K562 (cell line): ENCODE results near the gene CTBS. TPM values are rescaled to one million over a fixed set of nuclear protein-coding genes. Genes with fewer than 3 reads are reported as not detected.

Experiments
- ATF2 ChIP-seq: sonication (generic); formaldehyde crosslinking; IDR thresholded peaks from 2 replicates; pipeline ENCODE4 v1.8.1; 2022; ENCODE audit warnings: missing genetic modification reagents
- EP300 ChIP-seq: IDR thresholded peaks from 2 replicates; pipeline ENCODE4 v1.6.1; 2012; ENCODE audit warnings: low read length, improper control_type of control experiment
- HDAC3 ChIP-seq: fragments of 450-650 bp; IDR thresholded peaks from 2 replicates; pipeline ENCODE4 v1.6.1; 2018; ENCODE audit warnings: borderline replicate concordance, mild to moderate bottlenecking, moderate library complexity; ENCODE audit not compliant: partially characterized antibody
- HNRNPUL1 ChIP-seq: fragments of 200-400 bp; formaldehyde crosslinking; IDR thresholded peaks from 2 replicates; pipeline ENCODE4 v1.6.1; 2017; ENCODE audit warnings: low read length
- MTA2 ChIP-seq: fragments of 450-650 bp; IDR thresholded peaks from 2 replicates; pipeline ENCODE4 v1.6.1; 2016; ENCODE audit warnings: low read depth
- MTA3 ChIP-seq: fragments of 450-650 bp; formaldehyde crosslinking; IDR thresholded peaks from 2 replicates; pipeline ENCODE4 v1.6.1; 2017; ENCODE audit warnings: mild to moderate bottlenecking, borderline replicate concordance
- NFATC3 ChIP-seq: fragments of 450-650 bp; IDR thresholded peaks from 2 replicates; pipeline ENCODE4 v1.6.1; 2017; ENCODE audit warnings: mild to moderate bottlenecking
- NKRF ChIP-seq: fragments of 450-650 bp; IDR thresholded peaks from 2 replicates; pipeline ENCODE4 v1.6.1; 2016; ENCODE audit warnings: borderline replicate concordance
- NONO ChIP-seq, 2 experiments: fragments of 200-400 bp in 1 of 2; fragments of 450-650 bp in 1 of 2; formaldehyde crosslinking in 1 of 2; IDR thresholded peaks; 2 replicates each; pipeline ENCODE4 v1.6.1; 2017; ENCODE audit warnings: low read depth in 2 of 2, mild to moderate bottlenecking in 2 of 2, moderate library complexity in 2 of 2, low read length in 1 of 2
- SMC3 ChIP-seq: conservative IDR thresholded peaks from 2 replicates; pipeline ENCODE4 v1.6.1; 2011; ENCODE audit warnings: low read depth, low read length, improper control_type of control experiment; ENCODE audit not compliant: insufficient read depth
- THAP12 ChIP-seq: fragments of 250-450 bp; sonication (Bioruptor Pico); IDR thresholded peaks from 2 replicates; pipeline ENCODE4 v1.9.0; 2021; ENCODE audit warnings: mild to moderate bottlenecking, inconsistent platforms
- ZFX ChIP-seq: sonication (generic); formaldehyde crosslinking; IDR thresholded peaks from 2 replicates; pipeline ENCODE4 v1.8.0; 2022; ENCODE audit warnings: mild to moderate bottlenecking, missing genetic modification reagents, moderate library complexity
- ZNF3 ChIP-seq: fragments of 250-450 bp; sonication (Bioruptor Pico); IDR thresholded peaks from 2 replicates; pipeline ENCODE4 v1.5.0; 2021; ENCODE audit warnings: mild to moderate bottlenecking, moderate library complexity
- ZNF41 ChIP-seq: fragments of 250-450 bp; sonication (Bioruptor Pico); conservative IDR thresholded peaks from 2 replicates; pipeline ENCODE4 v1.4.0; 2020; ENCODE audit warnings: mild to moderate bottlenecking
- polyA plus RNA-seq, 8 experiments: library from polyadenylated mRNA; depleted of rRNA in 4 of 8; stranded (reverse) in 5 of 8; unstranded in 3 of 8; fragments of >200 nt; fragmentation: Nextera tagmentation in 2 of 8; fragmentation: Illumina TruSeq in 1 of 8; extraction: Ambion mirVana in 2 of 8; extraction: Trizol in 1 of 8; gene quantifications; 2 replicates each; pipeline versions ENCODE4 v1.2.1 to v1.2.3, GENCODE V29; 2011 to 2014; ENCODE audit warnings: inconsistent platforms in 1 of 8, missing spikeins in 1 of 8
- total RNA-seq, 7 experiments: library from RNA; depleted of rRNA in 6 of 7; stranded (reverse); fragments of >200 nt in 6 of 7; fragmentation: Illumina TruSeq in 2 of 7; extraction: Trizol in 2 of 7; gene quantifications; 2 replicates each; pipeline versions ENCODE4 v1.2.1 to v1.2.3, GENCODE V29; 2011 to 2021; ENCODE audit warnings: low replicate concordance in 1 of 7

The CTBS gene
- total and polyA plus RNA-seq, 9 of the 15 experiments (the other 6 are each of a cell fraction or from before 2014, with no cell fraction given), result 3.0 to 19.8 (median 9.9) TPM

- TF ChIP-seq ZNF41 (CRISPR knock-in tag), result 0 out of 2 replicates have a peak, but pooled peaks have one; percentile 34
- TF ChIP-seq HDAC3, result peak; percentile 58
- no peak for TF ChIP-seq ZNF3 (CRISPR knock-in tag)
- TF ChIP-seq ATF2 (CRISPR knock-in tag), result no peak
- TF ChIP-seq NONO (IDR thresholded peaks at IDR 0.05; ENCODE audit: low read depth in 2 of 2, low read length in 1 of 2), result peak in 1 of 2 experiments; percentile 68; a peak in 1 of 4 replicates
- TF ChIP-seq ZFX, result peak; percentile 85
- no peak for TF ChIP-seq HNRNPUL1
- TF ChIP-seq THAP12, result 0 out of 2 replicates have a peak, but pooled peaks have one; percentile 18
- TF ChIP-seq SMC3, result no peak
- no peak for TF ChIP-seq NFATC3
- peak; percentile 64 for TF ChIP-seq MTA3
- TF ChIP-seq NKRF, result peak; percentile 68; the same call in 1 of the 2 replicates
- peak; percentile 61 for TF ChIP-seq EP300
- peak; percentile 18; the same call in 1 of the 2 replicates for TF ChIP-seq MTA2
These were observed 68.1 kb downstream of the CTBS start, which contains the start of the genes GNG5 and SPATA1 (continued) for GRCh38 chr1:84506002-84506728.
